OCI-LY1 (cell line): Measurements from ENCODE around the gene RAB39A.

Experiments
- EZH2 ChIP-seq: fragments of 200-600 bp; sonication (generic), shearing (Covaris generic); IDR thresholded peaks from 2 replicates; pipeline ENCODE4 v1.8.0; 2017; ENCODE audit warnings: borderline replicate concordance, mixed run types, mild to moderate bottlenecking, antibody characterized with exemption, low read length, moderate library complexity, mixed read lengths
- TF ChIP-seq, protein P1 (sequence below): fragments of 200-600 bp; sonication (generic), shearing (Covaris generic); IDR thresholded peaks from 2 replicates; pipeline ENCODE4 v1.5.1; 2017; ENCODE audit warnings: mild to moderate bottlenecking, antibody characterized with exemption, low read length, moderate library complexity, mixed read lengths

DNA sequence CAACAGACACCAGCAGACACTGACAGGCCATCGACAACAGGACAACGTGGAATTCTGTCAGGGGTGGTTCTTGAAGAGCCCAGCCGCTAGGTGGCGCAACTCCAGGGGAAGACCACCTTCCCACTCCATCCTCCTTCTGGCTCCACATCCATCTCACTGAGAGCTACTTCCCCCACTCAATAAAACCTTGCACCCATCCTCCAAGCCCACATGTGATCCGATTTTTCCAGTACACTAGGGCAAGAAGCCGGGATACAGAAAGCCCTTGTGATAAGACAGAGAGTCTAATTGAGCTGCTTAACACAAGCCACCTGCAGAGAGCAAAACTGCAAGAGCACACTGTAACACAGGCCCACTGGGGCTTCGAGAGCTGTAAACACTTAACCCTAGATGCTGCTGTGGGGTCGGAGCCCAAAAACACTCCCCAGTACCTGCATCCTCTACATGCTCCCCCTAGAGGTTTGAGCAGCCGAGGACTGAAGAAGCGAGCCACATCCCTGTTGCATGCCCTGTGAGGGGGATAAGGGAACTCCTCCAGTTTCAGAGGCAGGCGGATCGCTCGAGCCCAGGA, 11.5 kb upstream of the RAB39A start:
- TF ChIP-seq, protein P1, sequence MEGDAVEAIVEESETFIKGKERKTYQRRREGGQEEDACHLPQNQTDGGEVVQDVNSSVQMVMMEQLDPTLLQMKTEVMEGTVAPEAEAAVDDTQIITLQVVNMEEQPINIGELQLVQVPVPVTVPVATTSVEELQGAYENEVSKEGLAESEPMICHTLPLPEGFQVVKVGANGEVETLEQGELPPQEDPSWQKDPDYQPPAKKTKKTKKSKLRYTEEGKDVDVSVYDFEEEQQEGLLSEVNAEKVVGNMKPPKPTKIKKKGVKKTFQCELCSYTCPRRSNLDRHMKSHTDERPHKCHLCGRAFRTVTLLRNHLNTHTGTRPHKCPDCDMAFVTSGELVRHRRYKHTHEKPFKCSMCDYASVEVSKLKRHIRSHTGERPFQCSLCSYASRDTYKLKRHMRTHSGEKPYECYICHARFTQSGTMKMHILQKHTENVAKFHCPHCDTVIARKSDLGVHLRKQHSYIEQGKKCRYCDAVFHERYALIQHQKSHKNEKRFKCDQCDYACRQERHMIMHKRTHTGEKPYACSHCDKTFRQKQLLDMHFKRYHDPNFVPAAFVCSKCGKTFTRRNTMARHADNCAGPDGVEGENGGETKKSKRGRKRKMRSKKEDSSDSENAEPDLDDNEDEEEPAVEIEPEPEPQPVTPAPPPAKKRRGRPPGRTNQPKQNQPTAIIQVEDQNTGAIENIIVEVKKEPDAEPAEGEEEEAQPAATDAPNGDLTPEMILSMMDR: no peak
- no peak for TF ChIP-seq EZH2
